NCI-H345 treated with DMSO at 0.1 percent for 48 hours (cell line): Measurements from ENCODE around the gene APP.
"Not testable (repeated sequence)": the region's sequence is repeated elsewhere in the genome, so short reads cannot be mapped to it uniquely, and the experiment has no call there.

Source experiments
- DNase-seq: peaks from one replicate; lab custom pipeline; 2025; ENCODE audit not compliant: unreplicated experiment; lab: John Stamatoyannopoulos, UW

APP gene

DNA sequence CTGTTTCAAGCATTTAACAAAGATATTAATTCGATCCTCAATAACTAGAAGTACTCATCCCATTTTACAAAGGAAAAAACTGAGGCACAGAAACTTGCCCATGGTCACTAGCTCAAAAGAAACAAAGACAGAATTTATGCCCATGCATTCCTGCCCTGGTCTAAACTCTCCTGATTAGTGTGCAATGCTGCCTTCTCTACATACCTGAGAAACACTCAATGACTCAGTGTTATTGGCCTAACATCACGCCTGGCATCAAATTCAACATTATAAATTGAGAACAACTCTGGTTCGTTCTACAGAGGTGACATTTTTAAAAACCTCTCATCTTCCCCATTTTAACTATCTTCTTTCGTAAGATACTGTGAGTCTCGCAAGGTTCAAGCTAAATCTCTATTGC lies 5.2 kb downstream of the APP start:
- no peak for DNase-seq

DNA sequence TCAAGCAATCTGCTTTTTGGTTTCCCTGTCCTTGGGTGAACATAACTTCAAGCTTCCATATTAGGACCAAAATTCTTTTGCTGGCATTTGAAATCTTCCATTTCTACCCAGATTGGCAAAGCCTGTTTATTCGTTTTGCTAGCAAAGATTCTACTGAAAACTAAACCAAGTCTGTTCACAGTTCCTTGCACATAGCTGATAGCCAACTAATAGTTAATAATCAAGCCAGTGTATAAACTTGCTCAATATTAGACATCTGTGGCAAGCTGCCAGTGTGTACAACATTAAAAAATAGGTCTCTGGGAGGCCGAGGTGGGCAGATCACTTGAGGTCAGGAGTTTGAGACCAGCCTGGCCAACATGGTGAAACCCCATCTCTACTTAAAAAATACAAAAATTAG lies 6.3 kb downstream of the APP start:
- no peak for DNase-seq

DNA sequence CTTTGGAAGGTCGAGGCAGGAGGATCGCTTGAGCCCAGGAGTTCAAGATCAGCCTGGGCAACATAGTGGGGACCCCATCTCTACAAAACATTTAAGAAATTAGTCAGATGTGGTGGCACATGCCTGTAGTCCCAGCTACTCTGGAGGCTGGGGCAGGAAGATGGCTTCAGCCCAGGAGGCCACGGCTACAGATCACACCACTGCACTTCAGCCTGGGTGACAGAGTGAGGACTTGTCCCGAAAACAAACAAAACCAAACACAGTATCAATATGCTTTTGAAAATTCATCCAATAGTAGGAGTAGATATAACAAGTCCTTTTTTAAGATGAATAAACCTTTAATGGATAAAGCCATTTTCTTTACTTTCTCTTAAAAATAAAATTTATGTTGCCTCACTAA lies 8.5 kb downstream of the APP start:
- DNase-seq = no peak

DNA sequence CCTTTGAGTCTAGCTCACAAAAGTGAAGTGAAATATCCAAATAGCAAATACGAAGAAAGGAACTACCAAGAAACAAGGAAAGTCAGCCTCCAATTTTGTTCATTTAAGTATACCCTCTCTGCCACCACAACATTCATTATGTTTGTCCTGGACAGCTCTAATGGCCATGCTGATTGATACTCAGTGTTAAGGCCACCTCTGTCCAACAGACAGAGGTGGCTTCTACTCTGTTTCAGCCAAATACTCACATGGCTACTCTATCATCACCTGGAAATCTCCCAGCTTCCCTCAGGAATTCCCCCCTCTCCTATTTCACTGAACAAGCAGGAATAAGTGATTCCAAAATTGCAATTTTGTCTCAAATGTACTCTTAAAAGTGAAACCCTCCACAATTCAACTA lies 10.7 kb downstream of the APP start:
- DNase-seq = no peak

DNA sequence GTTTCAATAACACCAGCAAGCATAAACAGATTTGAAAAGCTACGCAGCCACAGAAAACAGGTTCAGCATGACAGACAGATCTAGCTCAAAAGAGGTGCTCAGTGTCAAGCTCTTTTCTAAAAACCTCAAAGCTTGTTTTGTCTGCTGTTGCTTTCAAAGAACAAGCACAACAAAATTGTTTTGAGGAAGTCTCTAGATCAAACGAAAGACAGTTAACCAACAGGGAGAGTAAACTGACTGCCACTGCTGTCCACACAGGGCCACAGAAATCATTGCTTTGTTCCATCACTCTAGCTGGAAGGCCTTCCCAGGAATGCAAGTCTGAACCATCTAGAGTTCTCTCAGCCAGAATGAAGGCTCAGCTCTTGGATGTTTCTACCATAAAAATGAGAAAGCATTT lies 12.8 kb downstream of the APP start:
- no peak for DNase-seq

DNA sequence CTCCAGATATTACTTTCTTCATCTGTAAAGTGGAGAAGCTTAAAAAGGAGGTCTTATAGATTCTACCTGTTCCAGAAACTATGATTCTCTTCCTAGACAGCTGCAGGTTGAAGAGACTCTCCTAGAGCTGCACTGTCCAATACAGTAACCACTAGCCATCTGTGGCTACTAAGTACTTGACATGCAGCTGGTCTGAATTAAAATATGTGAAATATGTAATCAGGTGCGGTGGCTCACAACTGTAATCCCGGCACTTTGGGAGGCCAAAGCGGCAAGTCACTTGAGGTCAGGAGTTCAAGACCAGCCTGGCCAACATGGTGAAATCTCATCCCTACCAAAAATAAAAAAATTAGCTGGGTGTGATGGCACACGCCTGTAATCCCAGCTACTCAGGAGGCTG lies 15.8 kb downstream of the APP start:
- no peak for DNase-seq

DNA sequence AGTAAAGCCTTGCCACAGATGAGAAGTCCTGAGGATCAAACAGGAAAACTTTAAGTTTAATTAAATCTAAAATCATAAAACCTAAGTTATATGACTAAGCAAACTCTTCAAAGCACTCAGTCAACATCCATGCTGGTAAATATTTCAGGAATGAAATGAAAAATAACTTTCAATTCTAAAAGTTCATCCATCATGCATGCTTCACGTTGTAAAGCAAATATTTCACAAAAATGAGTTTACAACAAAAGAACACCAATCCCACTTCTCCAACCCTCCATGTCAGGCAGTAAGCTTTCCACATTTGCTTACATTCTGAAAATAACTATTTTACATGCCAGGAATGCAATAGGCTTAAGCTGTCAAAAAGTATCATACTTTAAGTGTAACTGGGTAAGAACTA lies 16.8 kb downstream of the APP start:
- DNase-seq = no peak

DNA sequence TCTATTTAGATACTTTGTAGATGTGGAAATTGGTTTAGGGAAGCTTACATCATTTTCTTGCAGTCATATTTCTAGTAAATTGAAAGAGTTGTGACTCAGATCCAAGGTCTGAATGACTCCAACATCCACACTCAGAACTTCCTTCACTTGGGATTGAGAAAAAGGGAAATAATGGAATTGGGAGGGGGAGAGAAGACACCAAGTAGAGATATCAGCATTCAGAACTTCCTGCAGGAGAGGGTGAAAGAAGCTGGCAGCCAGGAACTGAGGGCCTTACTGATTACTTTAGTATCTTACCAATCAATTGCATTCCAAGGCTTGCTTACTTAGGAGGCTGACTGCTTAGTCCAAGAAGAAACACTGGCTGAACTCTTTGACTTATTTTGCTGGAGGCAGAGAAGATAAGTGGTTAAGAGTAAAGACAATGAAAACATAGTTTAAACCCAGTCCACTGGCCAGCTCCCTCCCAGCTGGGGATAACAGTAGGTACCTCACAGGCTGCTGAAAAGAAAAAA lies 21.7 kb downstream of the APP start:
- no peak for DNase-seq

DNA sequence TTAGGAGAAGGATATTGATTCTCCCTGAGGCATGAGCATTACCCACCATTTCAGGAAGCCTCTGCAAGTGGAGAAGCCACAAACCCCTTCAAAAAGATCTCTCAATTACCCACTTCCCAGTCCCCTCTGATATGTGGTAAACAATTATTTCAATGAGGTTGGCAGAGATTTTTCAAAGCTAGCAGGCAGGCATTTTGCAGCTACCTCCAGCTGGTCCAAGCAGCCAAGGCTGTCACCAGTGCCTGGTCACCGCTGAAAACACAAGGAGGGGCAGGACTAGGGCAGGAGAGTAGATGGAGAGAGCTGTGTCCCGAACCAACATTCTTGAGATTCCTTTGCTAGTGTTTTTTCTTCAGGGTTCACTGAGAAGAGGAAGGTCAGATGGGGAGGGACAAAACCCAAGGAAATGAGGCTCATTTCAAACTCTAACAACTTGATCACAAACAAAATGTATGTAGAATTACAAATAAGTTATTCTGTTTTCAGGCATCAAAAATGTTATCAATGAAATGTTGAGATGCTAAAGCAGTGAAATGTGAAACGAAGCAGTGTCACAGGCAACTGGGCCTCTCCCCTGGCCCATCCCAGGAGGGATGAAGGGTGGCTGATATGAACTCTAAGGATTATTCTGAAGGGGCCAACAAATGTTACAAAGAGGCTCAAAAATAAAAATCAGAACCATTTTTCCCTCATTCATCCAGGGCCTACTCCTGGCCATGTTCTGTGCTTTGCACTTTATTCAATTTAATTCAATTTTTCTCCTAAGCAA lies 22.3 kb downstream of the APP start:
- no peak for DNase-seq

DNA sequence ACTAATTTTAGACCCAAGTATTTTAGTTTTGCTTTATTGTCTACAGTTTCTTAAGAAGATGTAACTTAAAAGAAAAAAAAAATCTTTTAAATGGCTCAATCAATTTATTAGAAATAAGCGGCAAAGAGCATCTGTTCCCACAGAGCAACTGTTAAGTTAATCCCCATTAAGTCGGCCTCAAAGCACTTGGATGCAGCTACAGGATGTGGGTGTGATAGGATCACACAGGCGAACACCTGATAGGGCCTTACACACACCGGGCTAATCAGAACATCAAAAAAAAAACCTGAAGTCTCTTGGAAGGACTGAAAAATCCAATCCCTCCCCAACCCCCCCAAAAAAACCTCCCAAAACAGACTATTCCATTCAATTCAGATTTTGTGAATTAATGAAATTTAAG lies 23.0 kb downstream of the APP start:
- no peak for DNase-seq

DNA sequence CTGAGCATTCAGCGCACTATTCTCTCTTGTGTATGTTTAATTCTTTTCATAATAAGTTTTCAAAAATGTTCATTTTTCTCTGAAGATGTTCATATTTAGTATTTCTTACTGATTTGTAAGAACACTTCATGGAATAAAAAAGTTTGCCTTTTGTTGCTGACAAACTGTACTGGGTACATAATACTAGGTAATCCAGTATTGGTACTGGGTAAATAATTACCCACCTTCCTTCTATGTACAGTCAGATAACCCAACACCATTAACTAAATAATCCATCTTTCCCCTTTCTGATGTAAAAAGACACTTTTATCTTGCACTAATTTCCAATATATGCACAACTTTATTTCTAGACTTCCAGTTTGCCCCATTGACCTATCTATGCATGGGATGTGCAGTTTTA lies 23.9 kb downstream of the APP start:
- DNase-seq = no peak

DNA sequence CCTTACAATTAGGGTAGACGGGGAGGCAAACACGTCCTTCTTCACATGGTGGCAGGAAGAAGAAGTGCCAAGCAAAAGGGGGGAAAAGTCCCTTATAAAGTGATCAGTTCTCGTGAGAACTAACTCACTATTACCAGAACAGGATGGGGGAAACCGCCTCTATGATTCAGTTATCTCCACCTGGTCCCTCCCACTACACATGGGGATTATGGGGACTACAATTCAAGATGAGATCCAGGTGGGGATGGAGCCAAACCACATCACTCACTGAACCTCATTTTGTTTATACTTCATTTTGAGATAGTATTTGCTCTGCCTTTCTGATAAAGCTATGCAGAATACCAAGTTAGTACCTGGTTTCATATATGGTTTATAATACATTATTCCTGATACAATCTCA lies 26.5 kb downstream of the APP start:
- no peak for DNase-seq

DNA sequence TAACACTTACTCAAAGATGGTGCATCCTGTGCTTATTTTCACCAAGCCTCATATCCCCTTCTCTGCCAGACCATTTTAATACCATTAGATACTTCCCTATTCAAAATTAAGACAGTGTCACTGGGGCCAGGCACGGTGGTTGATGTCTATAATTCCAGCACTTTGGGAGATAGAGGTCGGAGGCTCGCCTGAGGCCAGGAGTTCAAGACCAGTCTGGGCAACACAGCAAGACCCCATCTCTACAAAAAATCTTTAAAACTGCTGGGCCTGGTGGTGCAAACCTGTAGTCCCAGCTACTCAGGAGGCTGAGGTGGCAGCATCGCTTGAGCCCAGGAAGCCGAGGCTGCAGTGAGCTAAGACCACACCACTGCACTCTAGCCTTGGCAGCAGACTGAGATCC lies 28.2 kb downstream of the APP start:
- no peak for DNase-seq

DNA sequence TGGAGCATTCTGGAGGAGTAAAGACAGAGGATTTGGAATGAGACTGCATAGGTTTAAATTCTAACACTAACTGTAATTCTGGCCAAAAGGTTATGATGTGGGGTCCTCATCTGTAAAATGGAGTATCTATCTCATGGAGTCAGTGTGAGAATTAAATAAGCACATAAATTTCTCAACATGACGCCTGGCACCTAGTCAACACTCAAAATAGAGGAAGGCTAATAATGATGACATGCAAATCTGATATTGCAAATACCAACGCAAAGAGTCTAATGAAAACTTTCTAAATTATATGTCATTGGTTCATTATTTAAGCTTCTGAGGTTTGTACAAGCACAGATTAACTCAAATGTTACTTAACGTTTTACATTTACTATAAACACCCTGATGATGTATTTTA lies 29.6 kb downstream of the APP start:
- DNase-seq = no peak

DNA sequence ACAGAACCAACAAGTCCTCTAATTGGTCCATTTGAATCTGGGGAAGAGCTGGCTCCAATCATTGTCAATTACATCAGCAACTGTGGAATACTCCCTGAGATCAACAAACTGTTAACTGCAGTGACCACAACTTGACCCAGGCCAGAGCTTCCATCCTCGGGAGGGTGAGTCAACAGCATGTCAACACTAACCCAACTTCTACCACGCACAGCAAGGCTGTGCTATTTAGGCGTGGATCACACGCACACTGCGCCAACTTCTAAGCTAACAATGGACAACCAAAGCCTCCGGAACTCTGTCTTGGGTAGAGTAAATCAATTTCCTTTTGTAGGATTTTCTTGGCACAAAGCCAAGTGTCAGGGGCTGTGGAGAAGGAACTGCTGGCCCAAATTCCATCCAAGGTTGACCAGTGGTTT lies 30.4 kb downstream of the APP start:
- DNase-seq = no peak

DNA sequence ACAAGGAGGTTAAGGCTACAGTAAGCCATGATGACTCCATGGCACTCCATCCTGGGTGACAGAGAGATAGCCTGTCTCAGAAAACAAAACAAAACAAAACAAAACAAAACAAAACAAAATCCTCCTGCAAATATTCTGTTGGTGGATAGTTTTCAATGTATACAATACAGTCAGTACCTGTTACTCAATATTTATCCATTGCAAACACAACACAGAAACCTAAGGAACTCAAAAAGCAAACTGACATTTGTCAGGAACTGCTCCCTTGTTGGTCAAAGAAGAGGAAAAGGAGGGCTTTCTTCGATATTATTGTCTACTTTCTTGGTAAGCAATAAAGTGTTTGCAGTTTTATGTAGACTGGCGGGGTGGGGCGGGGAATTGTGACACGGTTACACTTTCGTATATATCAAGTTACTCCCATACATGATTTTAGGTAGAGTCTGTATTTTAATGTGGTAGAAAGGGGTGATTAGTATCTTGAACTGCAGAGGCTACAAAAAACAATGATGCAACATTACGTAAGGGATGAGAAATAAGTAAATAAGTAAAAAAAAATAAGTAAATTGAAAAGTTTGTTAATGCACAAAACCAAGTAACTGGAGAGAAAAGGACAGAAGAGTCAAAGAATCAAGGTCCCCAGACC lies 31.8 kb downstream of the APP start:
- DNase-seq = no peak

DNA sequence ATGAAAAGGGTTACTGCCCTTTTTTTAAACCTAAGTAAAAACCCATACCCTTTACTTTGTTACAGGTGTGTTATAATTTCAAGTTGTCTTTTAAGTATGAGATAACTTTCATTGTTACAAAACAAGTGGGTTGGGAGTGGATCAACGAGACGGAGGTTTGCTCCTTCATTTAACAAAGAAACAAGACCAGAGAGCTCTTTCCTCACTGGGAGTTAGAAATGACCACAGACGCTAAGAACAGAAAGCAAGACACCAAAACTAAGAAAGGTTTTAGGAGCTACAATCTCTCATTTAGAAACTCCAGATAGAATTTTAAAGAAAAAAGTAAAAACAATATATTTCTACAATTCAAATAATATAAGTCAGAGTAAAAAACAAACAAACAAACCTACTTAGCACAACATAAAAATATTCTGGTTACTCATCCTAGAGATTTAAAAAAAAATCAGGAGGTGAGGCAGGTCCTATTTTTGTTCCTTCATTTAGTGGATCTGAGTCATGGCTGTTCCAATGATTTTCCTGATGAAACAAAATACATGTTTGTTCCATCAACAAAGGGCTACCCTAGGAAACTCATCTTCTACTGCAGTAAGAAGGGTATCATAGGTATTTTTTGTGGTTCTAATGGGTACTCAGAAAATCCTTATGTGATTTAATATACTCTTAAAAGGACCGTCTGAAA lies 33.0 kb downstream of the APP start:
- DNase-seq = no peak

DNA sequence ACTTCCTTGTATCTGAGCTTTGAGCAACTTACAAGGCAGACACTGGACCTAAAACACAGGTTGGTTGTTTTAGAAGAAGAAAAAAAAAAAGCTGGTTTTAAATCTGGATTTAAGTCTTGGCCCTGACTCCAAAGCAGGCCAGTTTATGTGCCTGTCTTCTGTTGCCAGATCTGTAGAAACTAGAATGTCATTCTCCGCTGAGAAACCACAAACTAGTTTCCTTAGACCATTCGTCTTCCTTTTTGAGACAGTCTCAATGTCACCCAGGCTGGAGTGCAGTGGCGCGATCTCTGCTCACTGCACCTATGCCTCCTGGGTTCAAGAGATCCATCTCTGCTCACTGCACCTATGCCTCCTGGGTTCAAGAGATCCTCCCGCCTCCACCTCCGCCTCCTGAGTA lies 33.9 kb downstream of the APP start:
- DNase-seq = no peak

DNA sequence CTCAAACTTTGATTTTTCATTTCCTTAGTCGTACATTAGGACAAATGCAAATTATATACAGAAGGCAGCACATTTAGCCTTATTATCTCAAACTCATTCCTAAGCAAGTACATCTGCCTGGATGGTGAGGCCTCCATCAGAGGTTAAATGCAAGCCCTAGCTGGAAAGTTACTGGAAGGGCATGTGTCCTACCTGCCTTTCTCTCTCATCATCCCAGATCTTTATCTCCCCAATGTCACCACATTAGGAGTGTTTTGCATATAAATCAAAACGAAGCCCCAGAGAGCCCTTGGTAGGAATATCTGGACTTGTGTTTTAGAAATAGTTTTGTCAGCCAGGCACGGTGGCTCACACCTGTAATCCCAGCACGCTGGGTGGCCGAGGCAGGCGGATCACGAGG lies 35.0 kb downstream of the APP start:
- no peak for DNase-seq

DNA sequence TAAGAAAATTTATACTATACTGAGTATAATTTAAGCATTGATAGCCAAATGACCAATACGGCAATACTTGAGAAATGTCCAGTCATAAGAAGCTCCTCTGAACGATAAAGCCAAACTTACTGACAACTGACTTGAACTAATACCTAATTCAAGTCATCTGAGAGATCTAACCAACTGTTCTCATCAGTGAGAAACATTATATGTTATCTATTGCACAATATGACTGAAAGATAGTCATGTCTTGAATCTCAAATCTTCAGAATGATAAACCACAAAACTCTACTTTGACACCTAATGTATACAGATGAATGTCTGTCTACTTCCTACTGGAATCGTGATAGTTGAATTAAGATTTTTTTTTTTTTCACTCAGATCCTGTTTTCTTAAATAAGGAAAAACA lies 39.0 kb downstream of the APP start:
- DNase-seq = no peak

DNA sequence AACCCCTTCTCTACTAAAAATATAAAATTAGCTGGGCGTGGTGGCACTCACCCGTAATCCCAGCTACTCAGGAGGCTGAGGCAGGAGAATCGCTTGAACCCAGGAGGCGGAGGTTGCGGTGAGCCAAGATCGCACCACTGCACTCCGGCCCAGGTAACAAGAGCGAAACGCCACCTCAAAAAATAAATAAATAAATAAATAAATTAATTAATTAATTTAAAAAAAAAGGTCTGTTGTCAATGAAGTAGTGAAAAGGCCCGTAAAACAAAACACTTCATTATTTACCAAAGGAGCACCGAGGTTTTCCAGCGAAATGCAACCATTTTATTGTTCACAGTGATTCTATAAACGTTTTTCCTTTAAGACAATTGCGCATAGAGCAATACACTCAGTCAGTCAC lies 39.5 kb downstream of the APP start:
- not testable (repeated sequence) for DNase-seq

DNA sequence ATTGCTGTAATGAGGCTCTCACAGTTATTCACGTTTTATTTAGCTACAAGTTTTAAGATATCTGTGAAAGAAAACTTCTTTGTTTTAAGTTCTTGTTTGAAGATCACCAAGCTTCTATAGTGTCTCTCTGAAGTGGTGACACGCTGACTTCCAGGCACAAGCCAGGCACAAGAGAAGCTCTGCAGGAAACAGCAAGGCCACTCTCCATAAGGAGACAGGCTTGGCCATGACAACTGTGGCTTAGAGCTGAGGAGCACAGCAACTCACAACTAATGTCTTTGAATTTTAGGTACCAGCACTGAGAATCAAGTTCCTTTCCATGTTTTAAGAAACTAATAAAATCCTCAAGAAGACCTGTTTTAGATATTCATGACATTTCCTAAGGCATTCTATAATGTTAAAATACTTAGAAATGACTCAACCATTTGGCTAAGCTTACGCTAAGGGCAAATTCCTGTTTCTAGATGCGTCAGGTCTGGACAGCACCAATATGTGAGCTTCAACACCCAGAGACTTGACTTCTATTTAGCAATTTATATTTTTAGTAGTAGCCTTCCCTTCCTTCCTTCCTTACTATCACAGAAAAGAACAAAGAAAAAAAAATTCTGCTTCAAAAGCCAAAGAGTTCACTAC lies 40.2 kb downstream of the APP start:
- DNase-seq = no peak
